A673 (cell line): ENCODE results near the gene MACROD1.

ENCODE experiments used
- CTCF ChIP-seq: fragments of 300-800, 200-600 bp; sonication (generic); conservative IDR thresholded peaks from 2 replicates; pipeline ENCODE4 v1.5.1; 2017; ENCODE audit warnings: low read depth, mild to moderate bottlenecking, antibody characterized with exemption, low read length, moderate library complexity, mixed read lengths
- EZH2 ChIP-seq: fragments of 200-600 bp; sonication (generic); IDR thresholded peaks from 2 replicates; pipeline ENCODE4 v1.6.1; 2017; ENCODE audit warnings: borderline replicate concordance, low read depth, mild to moderate bottlenecking, mixed read lengths, antibody characterized with exemption, low read length; ENCODE audit not compliant: poor library complexity, severe bottlenecking

- TF ChIP-seq CTCF (no peak), EZH2 (no peak)
Observed at GRCh38 chr11:63993993-63994392, 171.9 kb downstream of the MACROD1 start.
